Stimulated activated CD8-positive, alpha-beta memory T cell treated with anti-CD3 and anti-CD28 coated beads, Interleukin-2, amount 100 ng/mL, for 1 hour (primary cell): ENCODE measurements around the gene SMG5.

Experiments used
- DNase-seq, 2 donors: peaks; one replicate each; pipeline ENCODE4 v3.0.0-alpha.2; 2020; ENCODE audit warnings: low read depth in 2 of 2

The SMG5 gene

GRCh38 chr1:156212833-156213643 is 69.6 kb downstream of the SMG5 start, which contains the start of gene PMF1:
PMF1 (plus strand) TSS chr1:156213007; CDS start chr1:156213016, 9 bp downstream.
- DNase-seq = peak; percentile 88 to 91

GRCh38 chr1:156212130-156212529 is 70.5 kb downstream of the SMG5 start:
- no peak for DNase-seq

- no peak for DNase-seq
Measured at GRCh38 chr1:156211243-156211642, 71.4 kb downstream of the SMG5 start.

- no peak for DNase-seq
Measured at GRCh38 chr1:156204686-156205085, 77.9 kb downstream of the SMG5 start.

GRCh38 chr1:156203331-156203730 is 79.3 kb downstream of the SMG5 start:
- DNase-seq = no peak

GRCh38 chr1:156200044-156200443 is 82.6 kb downstream of the SMG5 start:
- DNase-seq = no peak
